HEK293T (cell line): Measurements from ENCODE around the gene GLRB.

Experiments used
- CTCF ChIA-PET: fragments of 350-600 bp; formaldehyde crosslinking; extraction: SDS; loops from one replicate; lab custom pipeline; 2021; ENCODE audit warnings: antibody characterized with exemption, inconsistent platforms; lab: Yijun Ruan, JAX
- POLR2A ChIA-PET: fragments of 350-600 bp; formaldehyde crosslinking; extraction: SDS; loops from one replicate; lab custom pipeline; 2020; ENCODE audit warnings: antibody characterized with exemption, inconsistent platforms; lab: Yijun Ruan, JAX
- DNase-seq: peaks from one replicate; pipeline ENCODE4 v3.0.0; 2012; ENCODE audit warnings: mixed read lengths; ENCODE audit errors: extremely low spot score
- ARNT ChIP-seq: fragments of 450-650 bp; IDR thresholded peaks from 2 replicates; pipeline ENCODE4 v1.6.1; 2017; ENCODE audit warnings: mild to moderate bottlenecking
- BHLHE40 ChIP-seq: fragments of 450-650 bp; IDR thresholded peaks from 2 replicates; pipeline ENCODE4 v1.6.1; 2016; ENCODE audit warnings: mild to moderate bottlenecking, moderate library complexity, borderline replicate concordance
- CTBP1 ChIP-seq: fragments of 450-650 bp; IDR thresholded peaks from 2 replicates; pipeline ENCODE4 v1.6.1; 2016; ENCODE audit warnings: borderline replicate concordance
- ELF4 ChIP-seq: fragments of 450-650 bp; IDR thresholded peaks from 2 replicates; pipeline ENCODE4 v1.6.1; 2017; ENCODE audit warnings: antibody characterized with exemption
- FOXA1 ChIP-seq: fragments of 450-650 bp; IDR thresholded peaks from 2 replicates; pipeline ENCODE4 v1.6.1; 2016; ENCODE audit warnings: mild to moderate bottlenecking
- FOXK2 ChIP-seq: fragments of 450-650 bp; IDR thresholded peaks from 2 replicates; pipeline ENCODE4 v1.6.1; 2016; ENCODE audit warnings: mild to moderate bottlenecking
- FOXM1 ChIP-seq: fragments of 450-650 bp; IDR thresholded peaks from 2 replicates; pipeline ENCODE4 v1.6.1; 2017; ENCODE audit warnings: mild to moderate bottlenecking, borderline replicate concordance
- HDGF ChIP-seq: fragments of 450-650 bp; IDR thresholded peaks from 2 replicates; pipeline ENCODE4 v1.6.1; 2017; ENCODE audit warnings: antibody characterized with exemption, borderline replicate concordance
- L3MBTL2 ChIP-seq: fragments of 450-650 bp; conservative IDR thresholded peaks from 2 replicates; pipeline ENCODE4 v1.6.1; 2016; ENCODE audit warnings: mild to moderate bottlenecking
- LEF1 ChIP-seq: fragments of 450-650 bp; IDR thresholded peaks from 2 replicates; pipeline ENCODE4 v1.6.1; 2017; ENCODE audit warnings: mild to moderate bottlenecking, borderline replicate concordance
- NFRKB ChIP-seq: fragments of 450-650 bp; IDR thresholded peaks from 2 replicates; pipeline ENCODE4 v1.6.1; 2016; ENCODE audit warnings: mild to moderate bottlenecking, moderate library complexity
- PKNOX1 ChIP-seq: fragments of 450-650 bp; IDR thresholded peaks from 2 replicates; pipeline ENCODE4 v1.6.1; 2016
- SP1 ChIP-seq: fragments of 450-650 bp; IDR thresholded peaks from 2 replicates; pipeline ENCODE4 v1.6.1; 2017
- SUZ12 ChIP-seq: fragments of 450-650 bp; IDR thresholded peaks from 2 replicates; pipeline ENCODE4 v1.6.1; 2016; ENCODE audit warnings: mild to moderate bottlenecking
- TARDBP ChIP-seq: fragments of 450-650 bp; IDR thresholded peaks from 2 replicates; pipeline ENCODE4 v1.6.1; 2016
- ZNF384 ChIP-seq: fragments of 450-650 bp; IDR thresholded peaks from 2 replicates; pipeline ENCODE4 v1.6.1; 2016

The GLRB gene

GRCh38 chr4:157075401-157075800 lies 549 bp upstream of the GLRB start:
- no peak for DNase-seq
- ChIA-PET POLR2A (interaction anchor here (1.0 kb wide), 2 partner anchors 25 to 103 kb away, joined by 3 read pairs; no protein-coding TSS in a partner anchor), CTCF (interaction anchor here (0.5 to 0.8 kb wide), 3 partner anchors 30 to 303 kb away, joined by 3 to 5 read pairs (median 3); no protein-coding TSS in a partner anchor)
- TF ChIP-seq FOXM1 (no peak), L3MBTL2 (no peak), FOXA1 (no peak), ZNF384 (no peak), NFRKB (no peak), LEF1 (no peak), BHLHE40 (no peak), PKNOX1 (no peak), FOXK2 (no peak), TARDBP (no peak), CTBP1 (no peak), HDGF (no peak), SP1 (no peak), ELF4 (no peak)

GRCh38 chr4:157076578-157076947 lies 613 bp downstream of the GLRB start:
- ChIA-PET CTCF (no interaction called here), POLR2A (interaction anchor here (1.0 kb wide), 1 partner anchor 104 kb away, joined by 3 read pairs; no protein-coding TSS in a partner anchor)
- no peak for TF ChIP-seq FOXA1
- peak; percentile 49; the same call in 1 of the 2 replicates for TF ChIP-seq L3MBTL2
- DNase-seq: peak; percentile 45

- TF ChIP-seq PKNOX1: no peak
- no peak for TF ChIP-seq SUZ12
- no peak for TF ChIP-seq HDGF
- no peak for TF ChIP-seq ZNF384
- no peak for TF ChIP-seq BHLHE40
- TF ChIP-seq TARDBP: no peak
- no peak for TF ChIP-seq FOXA1
- no peak for TF ChIP-seq FOXM1
- TF ChIP-seq CTBP1: no peak
- TF ChIP-seq LEF1: no peak
- TF ChIP-seq ELF4: no peak
- no peak for TF ChIP-seq ARNT
- TF ChIP-seq NFRKB: no peak
- no peak for TF ChIP-seq FOXK2
- no peak for DNase-seq
- POLR2A ChIA-PET: no interaction called here
- CTCF ChIA-PET: no interaction called here
These were observed 3.5 kb downstream of the GLRB start for GRCh38 chr4:157079441-157079840.

GRCh38 chr4:157080605-157081004 lies 4.7 kb downstream of the GLRB start:
- ChIA-PET CTCF (no interaction called here), POLR2A (interaction anchor here (0.6 kb wide), 1 partner anchor 124 kb away, joined by 3 read pairs; no protein-coding TSS in a partner anchor)
- TF ChIP-seq HDGF: no peak
- no peak for TF ChIP-seq ELF4
- no peak for TF ChIP-seq FOXA1
- no peak for TF ChIP-seq FOXM1
- no peak for TF ChIP-seq PKNOX1
- TF ChIP-seq CTBP1: no peak
- DNase-seq: no peak

GRCh38 chr4:157095716-157096115 lies 19.8 kb downstream of the GLRB start:
- ChIA-PET POLR2A (no interaction called here), CTCF (no interaction called here)
- DNase-seq: no peak
- TF ChIP-seq L3MBTL2 (no peak), ELF4 (no peak), ARNT (no peak), BHLHE40 (no peak), NFRKB (no peak), FOXA1 (no peak), CTBP1 (no peak), PKNOX1 (no peak)

- TF ChIP-seq LEF1 (no peak), SUZ12 (no peak), TARDBP (no peak), FOXK2 (no peak), PKNOX1 (no peak), HDGF (no peak)
- no peak for DNase-seq
- ChIA-PET CTCF (no interaction called here), POLR2A (no interaction called here)
These were observed 20.5 kb downstream of the GLRB start for GRCh38 chr4:157096439-157096838.
